Measurements from ENCODE around the gene RPL28. TPM values are rescaled to one million over a fixed set of nuclear protein-coding genes. Genes with fewer than 3 reads are reported as not detected.
A peak's percentile ranks its signal among the peaks of the same experiment; 100 is the strongest.
"Not testable (repeated sequence)": the region's sequence is repeated elsewhere in the genome, so short reads cannot be mapped to it uniquely, and the experiment has no call there.

Gene RPL28
- total and polyA plus RNA-seq, 2 experiments from 2014 or later: 530 to 875 TPM

DNA sequence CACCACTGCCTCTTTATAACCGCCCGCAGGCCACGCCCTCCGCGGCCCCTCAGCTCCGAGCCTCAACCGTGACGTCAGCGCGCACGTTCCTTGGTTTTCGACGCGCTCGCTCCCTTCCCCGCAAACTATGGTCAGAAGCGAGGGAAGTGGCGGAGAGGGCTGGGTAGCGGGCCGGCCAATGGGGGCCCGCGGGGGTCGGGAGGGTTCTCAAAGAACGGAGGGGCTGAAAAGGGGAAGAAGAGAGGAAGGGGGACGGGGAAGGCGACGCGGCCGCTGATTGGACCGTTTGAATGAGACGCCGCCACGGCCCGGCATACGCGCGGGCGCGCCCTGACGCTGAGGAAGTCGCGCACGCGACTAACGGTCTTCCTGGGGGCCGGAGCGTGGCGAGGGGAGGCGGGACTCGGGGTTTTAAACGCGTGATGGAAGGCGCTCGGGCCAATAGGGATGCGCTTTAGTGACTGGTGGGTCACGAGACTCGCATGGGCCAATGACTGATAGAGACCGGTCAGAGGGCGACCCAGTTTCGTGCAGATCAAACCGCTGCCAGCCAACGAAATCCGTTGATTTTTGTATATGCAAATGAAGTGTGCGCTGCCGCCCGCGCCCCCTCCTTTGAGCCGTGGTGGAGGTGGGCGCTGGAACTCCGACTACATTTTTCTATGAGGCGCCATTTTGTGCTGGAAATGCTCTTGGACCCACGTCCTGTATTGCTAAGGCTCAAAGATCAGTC is 22.2 kb downstream of the RPL28 start:
- Histone ChIP-seq H3K4me1 (ENCODE audit: insufficient read depth) (peaks cover 14% of the 10 kb centered on the region; the same call in 1 of the 2 replicates), H3F3A (ENCODE audit: insufficient read depth) (peaks cover 5% of the 10 kb centered on the region; the same call in 1 of the 2 replicates), H3K9me2 (ENCODE audit: insufficient read depth) (no peaks in the 10 kb centered on the region), H2AFZ (peak overlapping the region; percentile 90), H4K20me1 (ENCODE audit: insufficient read depth) (no peaks in the 10 kb centered on the region), H3K36me3 (ENCODE audit: low read depth) (peaks cover 8% of the 10 kb centered on the region; the same call in 1 of the 2 replicates), H3K79me2 (ENCODE audit: insufficient read depth) (peaks cover 46% of the 10 kb centered on the region), H3K27ac (peak overlapping the region; percentile 97), H3K4me3 (peak overlapping the region; percentile 92), H3K9ac (peak overlapping the region; percentile 98), H3K4me2 (ENCODE audit: unreplicated experiment) (peak overlapping the region; percentile 79), H3K27me3 (replicated peaks; ENCODE audit: insufficient read depth) (no peaks in the 10 kb centered on the region), H3K9me3 (ENCODE audit: low read depth) (no peaks in the 10 kb centered on the region)
- in situ Hi-C loops (cut with MboI): no loop called here
- 1% methylated on average over 40 to 72 of the region's 72 CpGs for WGBS, 2 experiments (ENCODE audit: low coverage in 1 of 2, low lambda C conversion rate in 2 of 2, missing lambda C conversion rate in 2 of 2)
- DNase-seq: peak; percentile 100
- no peak for TF ChIP-seq EZH2 (IDR thresholded peaks at IDR 0.05; ENCODE audit: insufficient read depth, poor library complexity, severe bottlenecking)
- no peak for TF ChIP-seq EZH2phosphoT487 (IDR thresholded peaks at IDR 0.05; ENCODE audit: insufficient read depth, low read depth)

DNA sequence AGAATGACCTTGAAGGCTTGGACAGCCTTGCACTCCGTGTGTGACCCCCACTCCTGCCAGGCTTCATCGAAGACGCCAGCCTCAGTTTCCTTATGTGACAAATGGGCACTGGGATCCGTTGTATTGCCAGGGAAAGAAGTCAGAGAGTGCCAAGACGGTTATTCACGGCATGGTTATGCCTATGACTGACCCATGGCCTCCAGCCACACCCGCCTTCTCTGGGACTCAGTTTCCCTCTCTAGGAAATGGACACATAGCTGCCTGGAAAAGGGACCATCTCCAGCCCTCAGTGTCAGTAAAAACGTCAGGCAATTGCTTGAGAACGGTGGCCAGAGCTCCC is 22.8 kb downstream of the RPL28 start:
- DNase-seq: no peak
- Histone ChIP-seq H3K9me2 (ENCODE audit: insufficient read depth) (no peaks in the 10 kb centered on the region), H3K9ac (peak overlapping the region; percentile 78), H4K20me1 (ENCODE audit: insufficient read depth) (no peaks in the 10 kb centered on the region), H3K36me3 (ENCODE audit: low read depth) (peaks cover 4% of the 10 kb centered on the region; the same call in 1 of the 2 replicates), H3K79me2 (ENCODE audit: insufficient read depth) (peaks cover 40% of the 10 kb centered on the region), H2AFZ (peak overlapping the region; percentile 90), H3K4me2 (ENCODE audit: unreplicated experiment) (peak overlapping the region; percentile 79), H3K27me3 (replicated peaks; ENCODE audit: insufficient read depth) (no peaks in the 10 kb centered on the region), H3K4me1 (ENCODE audit: insufficient read depth) (peaks cover 14% of the 10 kb centered on the region; the same call in 1 of the 2 replicates), H3K27ac (peak overlapping the region; percentile 97), H3F3A (ENCODE audit: insufficient read depth) (no peaks in the 10 kb centered on the region), H3K4me3 (peak overlapping the region; percentile 69), H3K9me3 (ENCODE audit: low read depth) (no peaks in the 10 kb centered on the region)
- TF ChIP-seq EZH2 (IDR thresholded peaks at IDR 0.05; ENCODE audit: insufficient read depth, poor library complexity, severe bottlenecking): no peak
- TF ChIP-seq EZH2phosphoT487 (IDR thresholded peaks at IDR 0.05; ENCODE audit: insufficient read depth, low read depth): no peak
- 34 to 36% methylated on average over 9 of the region's 9 CpGs for WGBS, 2 experiments (ENCODE audit: low coverage in 1 of 2, low lambda C conversion rate in 2 of 2, missing lambda C conversion rate in 2 of 2)
- in situ Hi-C loops (cut with MboI): no loop called here

DNA sequence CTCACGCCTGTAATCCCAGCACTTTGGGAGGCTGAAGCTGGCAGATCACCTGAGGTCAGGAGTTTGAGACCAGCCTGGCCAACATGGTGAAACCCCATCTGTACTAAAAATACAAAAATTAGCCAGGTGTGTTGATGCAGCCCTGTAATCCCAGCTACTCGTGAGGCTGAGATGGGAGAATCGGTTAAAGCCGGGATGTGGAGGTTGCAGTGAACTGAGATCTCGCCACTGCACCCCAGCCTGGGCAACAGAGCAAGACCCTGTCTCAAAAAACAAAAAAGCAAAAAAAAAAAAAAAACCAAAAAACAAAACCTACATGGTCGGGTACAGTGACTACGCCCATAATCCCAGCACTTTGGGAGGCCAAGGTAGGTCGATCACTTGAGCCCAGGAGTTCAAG is 23.4 kb downstream of the RPL28 start:
- in situ Hi-C loops (cut with MboI); H3K9me2 ChIP-seq (ENCODE audit: insufficient read depth); H3K36me3 ChIP-seq (ENCODE audit: low read depth); DNase-seq; H2AFZ ChIP-seq; H3K9me3 ChIP-seq (ENCODE audit: low read depth); H3K4me3 ChIP-seq; H3K4me2 ChIP-seq (ENCODE audit: unreplicated experiment); H3K9ac ChIP-seq; H3F3A ChIP-seq (ENCODE audit: insufficient read depth); H3K27me3 ChIP-seq (replicated peaks; ENCODE audit: insufficient read depth); H3K27ac ChIP-seq; H4K20me1 ChIP-seq (ENCODE audit: insufficient read depth): not testable (repeated sequence)
- WGBS, 2 experiments (ENCODE audit: low coverage in 1 of 2, low lambda C conversion rate in 2 of 2, missing lambda C conversion rate in 2 of 2): 88 to 91% methylated on average over 8 of the region's 8 CpGs
- Histone ChIP-seq H3K4me1 (ENCODE audit: insufficient read depth) (peaks cover 14% of the 10 kb centered on the region; the same call in 1 of the 2 replicates), H3K79me2 (ENCODE audit: insufficient read depth) (peaks cover 34% of the 10 kb centered on the region)

GRCh38 chr19:55410168-55410567 is 24.4 kb downstream of the RPL28 start:
- in situ Hi-C loops (cut with MboI): loop anchor here (10.0 kb wide), 1 partner anchor 265 kb away; the partner anchor contains the start of gene TNNT1
- H3K9me3 ChIP-seq (ENCODE audit: low read depth): no peaks in the 10 kb centered on the region
- H3K4me1 ChIP-seq (ENCODE audit: insufficient read depth): peaks cover 14% of the 10 kb centered on the region; the same call in 1 of the 2 replicates
- H2AFZ ChIP-seq: no peak overlapping the region
- 76 to 82% methylated on average over 2 of the region's 2 CpGs for WGBS, 2 experiments (ENCODE audit: low coverage in 1 of 2, low lambda C conversion rate in 2 of 2, missing lambda C conversion rate in 2 of 2)
- H3F3A ChIP-seq (ENCODE audit: insufficient read depth): no peaks in the 10 kb centered on the region
- no peaks in the 10 kb centered on the region for H4K20me1 ChIP-seq (ENCODE audit: insufficient read depth)
- TF ChIP-seq EZH2phosphoT487 (IDR thresholded peaks at IDR 0.05; ENCODE audit: insufficient read depth, low read depth) (no peak), EZH2 (IDR thresholded peaks at IDR 0.05; ENCODE audit: insufficient read depth, poor library complexity, severe bottlenecking) (no peak)
- H3K36me3 ChIP-seq (ENCODE audit: low read depth): no peaks in the 10 kb centered on the region; the same call in 1 of the 2 replicates
- H3K4me2 ChIP-seq (ENCODE audit: unreplicated experiment): no peak overlapping the region
- no peak overlapping the region for H3K4me3 ChIP-seq
- no peaks in the 10 kb centered on the region for H3K9me2 ChIP-seq (ENCODE audit: insufficient read depth)
- no peaks in the 10 kb centered on the region for H3K27me3 ChIP-seq (replicated peaks; ENCODE audit: insufficient read depth)
- DNase-seq: no peak
- H3K27ac ChIP-seq: no peak overlapping the region
- H3K79me2 ChIP-seq (ENCODE audit: insufficient read depth): peaks cover 24% of the 10 kb centered on the region
- H3K9ac ChIP-seq: no peak overlapping the region
